Caco-2 (cell line): Measurements from ENCODE around the gene LUZP1. TPM values are rescaled to one million over a fixed set of nuclear protein-coding genes. Genes with fewer than 3 reads are reported as not detected.
A peak's percentile ranks its signal among the peaks of the same experiment; 100 is the strongest.

Source experiments
- BruUV-seq: library from RNA; stranded (reverse); fragments of 400-500 nt; replicated peaks from 2 replicates; lab custom pipeline; 2021; lab: Mats Ljungman, UMichigan
- CTCF ChIA-PET: fragments of 300-600 bp; sonication (Branson Sonifier 250); formaldehyde crosslinking; loops from one replicate; lab custom pipeline; 2022; ENCODE audit warnings: antibody characterized with exemption; lab: Charles Lee
- POLR2A ChIA-PET: fragments of 300-600 bp; sonication (Branson Sonifier 250); formaldehyde crosslinking; loops from one replicate; lab custom pipeline; 2022; ENCODE audit warnings: antibody characterized with exemption; lab: Charles Lee
- DNase-seq, 2 experiments: peaks; one replicate each; pipeline versions ENCODE4 v3.0.0 to v3.0.0-alpha.2; 2020 to 2022
- H3K27me3 ChIP-seq: replicated peaks from 2 replicates; pipeline ENCODE4 v1.6.0; 2011; ENCODE audit warnings: low read length; ENCODE audit not compliant: control insufficient read depth, insufficient read depth
- H3K36me3 ChIP-seq: 2 replicates; pipeline ENCODE4 v1.5.1; 2011; ENCODE audit warnings: low read length; ENCODE audit not compliant: control insufficient read depth, insufficient read depth
- H3K4me1 ChIP-seq: fragments of 250-450 bp; sonication (Bioruptor Pico); 2 replicates; pipeline ENCODE4 v1.5.1; 2020; ENCODE audit warnings: mild to moderate bottlenecking
- H3K4me3 ChIP-seq: 2 replicates; pipeline ENCODE4 v1.5.1; 2011; ENCODE audit warnings: low read depth, mild to moderate bottlenecking, control low read depth, low read length
- H3K9me3 ChIP-seq: fragments of 250-450 bp; sonication (Bioruptor Pico); 2 replicates; pipeline ENCODE4 v1.5.1; 2020; ENCODE audit warnings: mild to moderate bottlenecking, moderate library complexity
- H3K27ac Mint-ChIP-seq: one replicate; pipeline ENCODE4 v1.8.0; 2022; ENCODE audit warnings: mixed read lengths; ENCODE audit not compliant: unreplicated experiment
- H3K27me3 Mint-ChIP-seq: one replicate; pipeline ENCODE4 v1.8.0; 2022; ENCODE audit warnings: mixed read lengths; ENCODE audit not compliant: insufficient read depth, unreplicated experiment
- H3K36me3 Mint-ChIP-seq: one replicate; pipeline ENCODE4 v1.8.0; 2022; ENCODE audit warnings: mild to moderate bottlenecking, mixed read lengths; ENCODE audit not compliant: insufficient read depth, unreplicated experiment
- H3K4me1 Mint-ChIP-seq: one replicate; pipeline ENCODE4 v1.8.0; 2022; ENCODE audit warnings: low read depth, mixed read lengths; ENCODE audit not compliant: unreplicated experiment
- H3K4me3 Mint-ChIP-seq: one replicate; pipeline ENCODE4 v1.8.0; 2022; ENCODE audit warnings: mild to moderate bottlenecking, moderate library complexity, mixed read lengths; ENCODE audit not compliant: unreplicated experiment
- H3K9me3 Mint-ChIP-seq: one replicate; pipeline ENCODE4 v1.8.0; 2022; ENCODE audit warnings: mixed read lengths; ENCODE audit not compliant: unreplicated experiment
- intact Hi-C: fragments of 100-400 bp; cut with micrococcal nuclease; formaldehyde crosslinking; loops from one replicate; pipeline ENCODE4 v1.10.0; 2022; ENCODE audit not compliant: unreplicated experiment
- total RNA-seq: library from RNA; stranded (reverse); gene quantifications from 2 replicates; pipeline ENCODE4 v1.2.3, GENCODE V29; 2022
- TF ChIP-seq, protein P1 (sequence below), 2 experiments: fragments of 200-600 bp in 1 of 2; IDR thresholded peaks; 1 replicate in 1 of 2; 2 replicates in 1 of 2; pipeline versions ENCODE4 v1.5.1 to v1.8.0; 2011 to 2022; ENCODE audit warnings: antibody characterized with exemption in 1 of 2, control low read depth in 1 of 2, inconsistent platforms in 1 of 2, low read depth in 1 of 2, low read length in 1 of 2, mild to moderate bottlenecking in 1 of 2, moderate library complexity in 1 of 2; ENCODE audit not compliant: insufficient read depth in 1 of 2, severe bottlenecking in 1 of 2, unreplicated experiment in 1 of 2

LUZP1 gene
- total RNA-seq, 1 experiment from 2014 or later = 20.6 TPM

DNA sequence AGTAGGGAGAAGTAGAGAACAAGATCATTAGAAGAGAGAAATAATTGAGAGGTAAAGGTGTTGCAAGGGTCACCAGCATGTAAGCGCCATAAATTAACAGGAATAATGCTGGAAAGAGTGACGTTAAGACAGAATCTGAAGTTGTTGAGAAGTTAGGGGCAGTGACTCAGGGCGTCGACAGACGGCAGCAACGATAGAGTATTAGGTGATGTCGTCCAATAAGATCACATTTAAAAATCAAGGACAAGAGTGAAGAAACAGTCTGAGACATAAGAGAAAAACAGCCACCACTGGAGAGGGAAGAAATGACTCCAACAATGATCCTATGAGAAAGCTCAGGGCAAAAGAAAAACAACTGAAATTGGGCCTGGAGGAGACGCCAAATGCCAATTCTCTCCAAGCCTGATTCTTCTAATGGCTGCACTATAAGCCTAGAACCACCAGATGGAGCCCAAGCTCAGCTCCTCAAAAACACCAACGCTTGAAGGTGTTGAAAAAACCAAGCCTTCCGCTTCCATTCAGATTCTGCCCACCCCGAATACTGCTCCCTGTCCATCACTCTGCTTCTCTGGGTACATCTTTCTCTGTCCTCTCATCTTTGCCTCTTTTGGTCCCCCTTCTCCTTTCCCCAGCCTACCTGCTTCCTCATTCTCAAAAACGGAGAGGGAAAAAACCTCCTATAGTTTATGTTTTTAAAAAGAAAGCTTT, 70.0 kb downstream of the LUZP1 start:
- peak overlapping the region; percentile 41 for H3K27ac Mint-ChIP-seq
- BruUV-seq = no TSS peak
- no peak overlapping the region for H3K4me3 Mint-ChIP-seq
- peaks cover 50% of the 10 kb centered on the region for H3K4me1 Mint-ChIP-seq
- no peaks in the 10 kb centered on the region for H3K27me3 Mint-ChIP-seq
- H3K27me3 ChIP-seq = no peaks in the 10 kb centered on the region
- no peaks in the 10 kb centered on the region for H3K36me3 ChIP-seq
- intact Hi-C loops = loop anchor here (1.0 kb wide), 1 partner anchor 86 kb away; no protein-coding TSS in a partner anchor
- no peak overlapping the region for H3K4me3 ChIP-seq
- POLR2A ChIA-PET = interaction anchor here (0.5 kb wide), 1 partner anchor 83 kb away, joined by 3 read pairs; no protein-coding TSS in a partner anchor
- peaks cover 12% of the 10 kb centered on the region for H3K36me3 Mint-ChIP-seq
- peak; percentile 52 to 59 for DNase-seq
- no peaks in the 10 kb centered on the region for H3K9me3 ChIP-seq
- CTCF ChIA-PET = interaction anchor here (0.6 to 6.9 kb wide), 9 partner anchors 9 to 290 kb away, joined by 3 to 84 read pairs (median 3); partner anchors contain the start of gene HNRNPR
- TF ChIP-seq, protein P1, sequence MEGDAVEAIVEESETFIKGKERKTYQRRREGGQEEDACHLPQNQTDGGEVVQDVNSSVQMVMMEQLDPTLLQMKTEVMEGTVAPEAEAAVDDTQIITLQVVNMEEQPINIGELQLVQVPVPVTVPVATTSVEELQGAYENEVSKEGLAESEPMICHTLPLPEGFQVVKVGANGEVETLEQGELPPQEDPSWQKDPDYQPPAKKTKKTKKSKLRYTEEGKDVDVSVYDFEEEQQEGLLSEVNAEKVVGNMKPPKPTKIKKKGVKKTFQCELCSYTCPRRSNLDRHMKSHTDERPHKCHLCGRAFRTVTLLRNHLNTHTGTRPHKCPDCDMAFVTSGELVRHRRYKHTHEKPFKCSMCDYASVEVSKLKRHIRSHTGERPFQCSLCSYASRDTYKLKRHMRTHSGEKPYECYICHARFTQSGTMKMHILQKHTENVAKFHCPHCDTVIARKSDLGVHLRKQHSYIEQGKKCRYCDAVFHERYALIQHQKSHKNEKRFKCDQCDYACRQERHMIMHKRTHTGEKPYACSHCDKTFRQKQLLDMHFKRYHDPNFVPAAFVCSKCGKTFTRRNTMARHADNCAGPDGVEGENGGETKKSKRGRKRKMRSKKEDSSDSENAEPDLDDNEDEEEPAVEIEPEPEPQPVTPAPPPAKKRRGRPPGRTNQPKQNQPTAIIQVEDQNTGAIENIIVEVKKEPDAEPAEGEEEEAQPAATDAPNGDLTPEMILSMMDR (IDR thresholded peaks at IDR 0.05; ENCODE audit: insufficient read depth in 1 of 2, low read depth in 1 of 2, low read length in 1 of 2, severe bottlenecking in 1 of 2, unreplicated experiment in 1 of 2) = peak; percentile 78 to 80
- H3K4me1 ChIP-seq = peaks cover 15% of the 10 kb centered on the region
- H3K9me3 Mint-ChIP-seq = peaks cover 11% of the 10 kb centered on the region

DNA sequence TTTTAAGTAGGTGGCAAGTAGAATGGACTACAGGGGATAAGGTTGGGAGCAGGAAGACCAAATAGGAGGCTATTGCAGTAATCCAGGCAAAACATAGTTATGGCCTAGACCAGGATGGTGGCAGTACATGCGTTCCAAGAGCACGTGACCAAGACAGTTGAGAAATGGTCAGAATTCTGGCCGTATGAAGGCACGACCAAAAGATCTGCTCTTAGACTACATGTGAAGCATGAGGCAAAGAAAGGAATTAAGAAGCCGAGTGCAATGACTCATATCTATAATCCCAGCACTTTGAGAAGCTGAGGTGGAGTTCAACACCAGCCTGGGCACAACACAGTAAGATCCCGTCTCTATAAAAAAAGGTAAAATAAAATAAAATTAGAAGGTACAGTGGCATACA, 71.3 kb downstream of the LUZP1 start:
- Mint-ChIP-seq H3K27ac (no peak overlapping the region), H3K4me1 (peaks cover 42% of the 10 kb centered on the region), H3K4me3 (no peak overlapping the region), H3K9me3 (peaks cover 11% of the 10 kb centered on the region), H3K36me3 (peaks cover 20% of the 10 kb centered on the region), H3K27me3 (no peaks in the 10 kb centered on the region)
- CTCF ChIA-PET = interaction anchor here (6.9 kb wide), 1 partner anchor 88 kb away, joined by 84 read pairs; no protein-coding TSS in a partner anchor
- no peak for DNase-seq
- TF ChIP-seq, protein P1 (IDR thresholded peaks at IDR 0.05; ENCODE audit: insufficient read depth in 1 of 2, low read depth in 1 of 2, low read length in 1 of 2, severe bottlenecking in 1 of 2, unreplicated experiment in 1 of 2) = no peak
- POLR2A ChIA-PET = no interaction called here
- intact Hi-C loops = no loop called here
- H3K36me3 ChIP-seq = no peaks in the 10 kb centered on the region
- H3K4me3 ChIP-seq = no peak overlapping the region
- BruUV-seq = no TSS peak
- no peaks in the 10 kb centered on the region for H3K27me3 ChIP-seq
- no peaks in the 10 kb centered on the region for H3K9me3 ChIP-seq
- peaks cover 15% of the 10 kb centered on the region for H3K4me1 ChIP-seq

GRCh38 chr1:23092447-23092846, 76.2 kb downstream of the LUZP1 start:
- H3K27me3 ChIP-seq = no peaks in the 10 kb centered on the region
- Mint-ChIP-seq H3K9me3 (peaks cover 11% of the 10 kb centered on the region), H3K4me1 (peaks cover 8% of the 10 kb centered on the region), H3K27ac (no peak overlapping the region), H3K27me3 (no peaks in the 10 kb centered on the region), H3K36me3 (peaks cover 39% of the 10 kb centered on the region), H3K4me3 (no peak overlapping the region)
- no peak for DNase-seq
- TF ChIP-seq, protein P1 (IDR thresholded peaks at IDR 0.05; ENCODE audit: insufficient read depth in 1 of 2, low read depth in 1 of 2, low read length in 1 of 2, severe bottlenecking in 1 of 2, unreplicated experiment in 1 of 2) = no peak
- H3K4me1 ChIP-seq = no peaks in the 10 kb centered on the region
- ChIA-PET CTCF (no interaction called here), POLR2A (no interaction called here)
- intact Hi-C loops = no loop called here
- H3K4me3 ChIP-seq = no peak overlapping the region
- H3K9me3 ChIP-seq = no peaks in the 10 kb centered on the region
- BruUV-seq = no TSS peak
- H3K36me3 ChIP-seq = no peaks in the 10 kb centered on the region
